Measurements from ENCODE around the gene CMPK2.

Gene CMPK2

GRCh38 chr2:6806604-6807003, 59.1 kb downstream of the CMPK2 start:
- DNase-seq: no peak

- DNase-seq: no peak
Measured at GRCh38 chr2:6800553-6800952, 65.2 kb downstream of the CMPK2 start.

All from hippocampal formation (tissue), 2 donors.